HG03135 (cell line): Measurements from ENCODE around the gene GMNC.

Experiments
- ATAC-seq: cut with Tn5 transposase; IDR thresholded peaks from one replicate; pipeline ENCODE4 v1.9.1; 2021; ENCODE audit warnings: mild to moderate bottlenecking, moderate library complexity; ENCODE audit not compliant: unreplicated experiment

Gene GMNC

DNA sequence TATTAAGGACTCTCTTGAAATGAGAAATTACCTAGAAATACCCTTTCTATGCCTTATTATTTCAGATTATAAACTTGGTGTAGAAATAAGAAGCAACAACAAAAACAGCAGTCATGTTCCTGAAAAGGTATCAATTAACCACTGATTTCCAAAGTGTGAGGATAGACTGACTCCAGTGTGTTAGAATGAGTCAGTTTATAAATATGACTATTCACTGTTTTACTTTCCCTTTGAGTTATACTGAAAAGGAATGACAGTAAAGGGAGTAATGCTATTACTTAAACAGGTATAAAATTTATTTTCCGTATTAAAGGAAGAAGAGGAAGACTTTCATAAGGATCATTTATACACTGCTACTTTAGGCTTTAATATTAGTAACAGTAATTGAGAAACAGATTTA, 12.9 kb downstream of the GMNC start:
- no peak for ATAC-seq

DNA sequence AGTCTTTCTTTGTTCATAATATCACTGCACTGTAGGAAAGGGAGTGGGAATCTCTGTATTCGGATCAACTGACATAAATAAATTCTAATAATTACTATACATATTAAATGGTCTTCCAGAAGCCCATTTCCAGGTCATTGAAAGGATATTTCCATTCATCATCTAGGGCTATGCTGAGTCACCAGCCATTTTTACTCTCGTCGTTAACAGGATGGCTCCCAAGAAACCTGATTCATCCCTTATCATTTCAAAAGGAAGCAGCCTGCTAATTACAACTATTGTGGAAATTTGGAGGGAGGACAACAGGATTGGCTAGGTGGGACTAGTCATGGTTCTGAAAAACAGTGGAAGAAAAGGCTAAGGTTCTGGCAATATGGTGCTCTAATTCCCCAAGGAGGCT, 13.6 kb downstream of the GMNC start:
- ATAC-seq = no peak

DNA sequence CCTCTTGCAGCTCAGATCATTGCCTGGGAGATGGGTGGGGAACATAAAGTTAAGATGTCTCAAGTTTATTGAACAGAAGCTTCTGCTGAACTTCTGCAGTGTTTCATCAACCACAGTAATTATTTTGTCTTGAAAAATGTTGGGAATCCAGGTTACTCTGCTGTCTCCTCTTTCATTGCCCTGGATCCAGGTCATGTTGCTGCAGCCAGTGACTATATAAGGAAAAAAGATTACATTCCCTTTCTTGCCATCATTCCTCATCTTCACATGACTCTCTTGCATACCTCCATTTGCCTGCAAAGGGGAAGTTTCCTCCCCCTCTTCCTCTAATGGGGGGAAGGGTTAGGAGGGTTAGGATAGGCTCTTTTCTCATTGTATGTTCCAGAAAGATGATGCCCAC, 15.1 kb downstream of the GMNC start:
- ATAC-seq = no peak

DNA sequence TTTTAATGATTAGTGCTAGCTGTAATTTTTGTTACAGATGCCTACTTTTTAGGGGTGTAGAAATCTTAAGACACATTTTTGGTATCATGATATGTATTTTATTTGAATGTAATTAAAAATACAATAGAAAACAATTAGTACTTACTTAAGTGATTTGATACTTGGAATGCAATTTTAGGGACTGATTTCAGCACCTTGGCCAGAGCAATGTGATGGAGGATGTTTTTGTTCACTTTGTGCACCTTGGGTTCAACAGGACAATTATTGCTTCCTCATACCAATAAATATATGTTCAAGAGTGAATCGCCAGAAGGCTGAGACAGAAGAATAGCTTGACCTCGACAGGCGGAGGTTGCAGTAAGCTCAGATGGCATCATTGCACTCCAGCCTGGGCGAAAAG, 22.3 kb downstream of the GMNC start:
- no peak for ATAC-seq

DNA sequence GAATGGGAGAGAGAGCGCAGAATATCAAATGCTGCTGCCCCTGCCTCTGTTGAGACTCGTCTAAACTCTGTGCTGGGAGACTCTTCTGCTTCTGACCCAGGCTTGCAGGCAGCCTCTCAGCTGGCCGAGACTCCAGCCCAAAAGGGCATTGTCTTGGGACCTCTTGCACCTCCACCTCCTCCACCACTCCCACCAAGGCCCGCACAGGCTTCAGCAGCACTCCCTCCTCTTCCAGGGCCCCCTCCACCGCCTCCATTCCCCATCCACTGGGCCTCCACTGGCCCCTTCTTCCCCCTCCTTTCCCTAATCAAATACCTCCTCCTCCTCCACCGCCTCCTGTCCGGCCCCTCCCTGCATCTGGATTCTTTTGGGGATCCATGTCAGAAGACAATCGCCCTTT, 31.3 kb downstream of the GMNC start:
- no peak for ATAC-seq

DNA sequence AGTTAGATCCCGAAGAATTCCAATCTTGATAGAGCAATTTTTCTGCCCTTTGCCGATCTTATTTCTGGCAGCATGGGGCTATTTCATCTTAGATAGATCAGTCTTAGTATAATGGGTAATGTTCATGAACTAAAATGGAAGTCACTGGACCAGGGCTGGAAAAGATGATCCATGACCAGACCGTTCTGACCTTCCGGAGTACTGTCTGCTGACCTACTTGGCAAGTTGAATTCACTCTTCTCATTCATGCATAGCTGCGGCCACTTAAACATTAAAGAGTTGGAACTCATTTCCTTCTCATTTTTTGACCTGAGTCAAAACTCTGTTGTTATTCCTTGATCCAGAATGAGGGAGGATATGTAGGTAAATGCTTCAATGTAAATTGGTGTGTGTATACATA, 32.5 kb downstream of the GMNC start:
- no peak for ATAC-seq

DNA sequence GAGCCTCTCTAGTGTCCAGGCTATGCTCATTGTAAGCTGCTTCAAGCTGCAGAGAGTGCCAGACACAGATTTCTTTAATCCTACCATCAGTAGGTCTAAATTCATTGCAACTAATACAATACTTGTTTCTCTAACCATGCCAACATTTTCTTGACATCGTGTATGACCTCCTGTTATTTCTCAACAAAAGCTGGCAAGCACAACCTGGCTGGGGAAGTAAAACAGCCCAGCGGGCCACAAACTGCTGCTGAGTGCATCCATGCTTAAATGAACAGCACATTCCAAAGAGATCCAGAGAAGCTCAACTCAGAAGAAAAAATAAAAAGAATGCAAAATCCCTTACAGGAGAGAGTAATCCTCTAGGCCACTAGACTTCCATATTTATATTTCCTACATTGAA, 36.5 kb downstream of the GMNC start:
- ATAC-seq = no peak

DNA sequence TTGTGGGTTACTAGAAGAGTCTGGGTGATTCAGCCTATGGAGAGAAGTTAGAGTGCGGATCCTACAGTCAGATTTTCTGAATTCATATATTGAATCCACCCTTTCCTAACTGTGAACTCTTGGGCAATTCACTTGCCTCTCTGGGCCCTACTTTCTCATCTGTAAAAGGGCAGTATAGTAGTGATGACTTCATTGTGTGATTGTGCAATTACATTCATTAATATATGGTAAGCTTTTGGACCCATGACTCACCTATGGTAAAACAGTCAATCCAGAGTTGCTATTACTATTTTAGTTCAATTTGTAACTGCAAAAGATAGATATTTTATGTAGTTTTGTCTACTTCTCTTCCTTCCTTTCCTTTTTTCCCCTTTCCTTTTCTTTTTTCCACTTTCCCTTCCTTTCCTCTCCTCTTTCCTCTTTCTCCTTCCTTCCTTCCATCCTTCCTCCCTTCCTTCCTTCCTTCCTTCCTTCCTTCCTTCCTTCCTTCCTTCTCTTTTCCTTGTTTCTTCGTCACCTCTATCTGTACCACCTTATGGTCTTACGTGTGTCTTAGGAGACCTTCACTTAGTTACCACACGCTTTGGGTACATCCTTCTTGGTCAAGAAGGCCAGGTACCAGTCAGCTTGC, 37.0 kb downstream of the GMNC start:
- no peak for ATAC-seq

DNA sequence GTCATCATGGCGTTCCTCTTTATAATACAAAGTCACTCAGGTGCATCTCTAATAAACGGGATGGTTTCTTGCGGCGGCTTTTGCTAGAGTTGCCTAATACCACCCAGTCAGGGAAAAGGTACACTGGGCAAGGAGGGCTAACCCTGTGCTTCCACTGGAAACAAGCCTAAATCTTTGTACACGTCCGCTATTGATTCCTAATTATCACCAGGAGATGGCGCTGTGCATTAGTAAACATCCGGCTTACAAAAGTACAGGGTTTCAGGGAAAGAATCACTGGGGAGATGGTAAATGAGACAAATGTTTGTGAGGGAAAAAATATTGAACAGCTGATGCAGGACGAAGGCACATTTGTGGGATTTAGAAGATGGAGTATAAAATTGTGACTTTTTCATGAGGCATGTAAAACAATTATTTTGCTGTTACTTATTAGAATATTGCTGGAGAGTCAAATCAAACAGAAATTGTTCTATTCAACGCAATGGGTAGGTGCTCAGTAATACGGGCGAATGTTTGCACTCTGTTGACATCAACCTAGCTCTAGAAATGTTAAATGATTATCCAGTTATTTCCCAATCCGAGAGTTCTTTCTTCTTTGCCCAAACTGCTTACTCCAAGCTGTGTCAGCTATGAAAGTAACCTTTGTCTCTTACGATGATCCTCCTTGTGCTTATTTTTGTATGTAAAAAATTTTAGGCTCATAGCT, 50.6 kb downstream of the GMNC start:
- ATAC-seq = no peak

DNA sequence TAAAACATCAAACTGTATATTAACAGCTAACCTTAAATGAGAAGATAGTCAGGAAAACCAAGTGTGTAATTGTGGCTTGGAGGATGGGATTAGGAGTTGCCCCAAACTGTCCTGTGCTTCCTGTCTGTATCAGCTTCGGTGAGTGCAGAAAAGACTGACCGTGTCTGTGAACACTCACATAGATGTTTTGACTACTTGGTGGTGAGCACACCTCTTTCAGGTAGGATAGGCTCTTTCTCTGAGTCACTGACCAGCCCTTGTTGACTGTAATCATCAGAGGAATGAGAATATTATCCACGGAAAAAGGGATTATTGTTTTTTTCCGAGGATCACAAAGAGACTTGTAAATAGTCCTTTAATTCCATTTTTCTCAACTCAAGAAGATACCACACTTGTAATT, 51.5 kb downstream of the GMNC start:
- no peak for ATAC-seq

DNA sequence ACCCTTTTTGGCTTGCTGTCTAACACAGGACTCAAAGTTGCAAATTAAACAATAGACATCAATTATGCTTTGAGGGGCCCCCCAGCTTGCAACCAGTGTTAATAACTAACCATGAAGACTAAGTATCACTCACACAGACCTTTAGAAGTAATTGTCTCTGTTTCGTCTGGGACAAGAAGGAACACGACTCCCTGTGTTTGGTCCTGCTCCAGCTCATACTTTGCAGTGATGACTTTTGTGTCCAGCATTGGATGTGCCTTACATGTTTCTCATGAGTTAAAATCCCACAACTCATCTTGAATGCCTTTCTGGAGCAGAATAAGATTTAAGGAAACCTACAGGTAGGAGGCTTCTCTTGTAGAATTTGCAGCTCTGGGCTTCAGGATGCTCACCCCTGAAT, 53.1 kb downstream of the GMNC start:
- ATAC-seq = no peak

DNA sequence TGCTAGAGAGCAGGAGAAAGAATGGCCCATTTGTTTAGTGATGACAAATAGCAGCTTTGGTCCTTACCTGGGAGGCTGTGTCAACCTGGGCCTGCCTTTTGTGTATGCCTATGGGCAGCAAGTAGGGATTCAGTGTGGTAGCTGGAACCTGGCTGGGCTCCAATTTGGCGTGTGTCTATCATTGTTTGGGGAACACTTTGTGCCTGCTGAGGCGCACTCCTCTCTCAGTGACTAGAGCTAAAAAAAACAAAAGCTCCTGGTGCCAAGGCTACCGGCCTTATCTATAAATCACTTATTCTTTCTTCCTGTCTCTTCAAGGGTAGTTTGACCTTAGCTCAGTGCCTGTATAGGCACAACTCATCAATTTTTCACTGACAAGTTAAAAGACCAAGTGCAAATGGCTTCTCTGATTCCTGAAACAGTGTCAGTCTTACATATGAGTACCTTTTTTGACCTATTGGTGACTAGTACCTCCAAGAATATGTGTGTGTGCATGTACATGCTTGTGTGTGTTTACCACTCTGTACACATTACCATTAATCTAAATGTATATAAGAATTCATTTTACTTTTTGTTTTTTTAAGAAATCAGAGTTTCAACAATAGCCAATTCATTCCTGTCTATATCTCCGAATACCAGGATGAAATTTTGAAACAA, 54.6 kb downstream of the GMNC start:
- no peak for ATAC-seq
